Coronary artery (tissue), 2 donors: ENCODE data around the gene UMOD.

ENCODE experiments used
- DNase-seq: peaks from one replicate; pipeline ENCODE4 v3.0.0-alpha.2; 2017; ENCODE audit warnings: low spot score
- H3K27ac ChIP-seq, 2 donors: fragments of 200-600 bp; sonication (generic); one replicate each; pipeline ENCODE4 v1.5.1; 2016 to 2019
- H3K4me3 ChIP-seq: fragments of 200-600 bp; sonication (generic); 2 replicates; pipeline ENCODE4 v1.5.1; 2016; ENCODE audit warnings: mild to moderate bottlenecking, moderate library complexity
- CTCF ChIP-seq: fragments of 200-600 bp; sonication (generic); IDR thresholded peaks from one replicate; pipeline ENCODE4 v1.5.1; 2019; ENCODE audit warnings: antibody characterized with exemption

Gene UMOD

GRCh38 chr16:20352615-20353014, at the start of gene UMOD:
TSS of gene UMOD (minus strand) at chr16:20352715. CDS start at chr16:20350737, 1,978 bp downstream.
- TF ChIP-seq CTCF = no peak
- Histone ChIP-seq H3K4me3 (no peak within 1 kb of the TSS), H3K27ac (no peak within 1 kb of the TSS)
- DNase-seq = no peak

- Histone ChIP-seq H3K27ac (no peak overlapping the region), H3K4me3 (no peak overlapping the region)
- no peak for DNase-seq
- TF ChIP-seq CTCF = no peak
These were observed 49.0 kb upstream of the UMOD start for GRCh38 chr16:20401475-20402016.

GRCh38 chr16:20401066-20401465, 48.6 kb upstream of the UMOD start:
- no peak overlapping the region for H3K27ac ChIP-seq
- H3K4me3 ChIP-seq = no peak overlapping the region
- no peak for TF ChIP-seq CTCF
- no peak for DNase-seq

GRCh38 chr16:20399185-20399584, 46.7 kb upstream of the UMOD start:
- no peak overlapping the region for H3K4me3 ChIP-seq

GRCh38 chr16:20398603-20399002, 46.1 kb upstream of the UMOD start:
- H3K4me3 ChIP-seq = no peak overlapping the region
- DNase-seq = no peak
- no peak overlapping the region for H3K27ac ChIP-seq
- TF ChIP-seq CTCF = no peak

More at GRCh38 chr16:20399185-20399584, 46.7 kb upstream of the UMOD start:
- no peak for DNase-seq
- no peak overlapping the region for H3K27ac ChIP-seq
- TF ChIP-seq CTCF = no peak

GRCh38 chr16:20397468-20398074, 45.1 kb upstream of the UMOD start:
- TF ChIP-seq CTCF = no peak
- no peak overlapping the region for H3K4me3 ChIP-seq
- no peak for DNase-seq
- H3K27ac ChIP-seq = no peak overlapping the region

- no peak for TF ChIP-seq CTCF
- Histone ChIP-seq H3K4me3 (no peak overlapping the region), H3K27ac (no peak overlapping the region)
- DNase-seq = no peak
These were observed 44.4 kb upstream of the UMOD start for GRCh38 chr16:20396846-20397467.
